NOMO-1 treated with DMSO at 0.1 percent for 48 hours (cell line): ENCODE measurements around the gene GJC1.

ENCODE experiments used
- DNase-seq: peaks from one replicate; lab custom pipeline; 2025; ENCODE audit not compliant: unreplicated experiment; lab: John Stamatoyannopoulos, UW

The GJC1 gene

GRCh38 chr17:44779211-44780025 is 50.7 kb downstream of the GJC1 start:
- peak; percentile 65 for DNase-seq

GRCh38 chr17:44778656-44779210 is 51.4 kb downstream of the GJC1 start:
- DNase-seq: no peak

GRCh38 chr17:44777394-44778348 is 52.4 kb downstream of the GJC1 start:
- DNase-seq: no peak

GRCh38 chr17:44776628-44777393 is 53.3 kb downstream of the GJC1 start:
- no peak for DNase-seq

- DNase-seq: peak; percentile 75
These were observed 54.1 kb downstream of the GJC1 start for GRCh38 chr17:44775838-44776621.

- DNase-seq: peak; percentile 98
These were observed 54.8 kb downstream of the GJC1 start for GRCh38 chr17:44775136-44775837.

GRCh38 chr17:44774271-44775135 is 55.6 kb downstream of the GJC1 start:
- DNase-seq: peak; percentile 68

- no peak for DNase-seq
These were observed 56.9 kb downstream of the GJC1 start for GRCh38 chr17:44773140-44773539.

- DNase-seq: no peak
These were observed 57.6 kb downstream of the GJC1 start for GRCh38 chr17:44772308-44773045.

GRCh38 chr17:44770166-44770925 is 59.7 kb downstream of the GJC1 start:
- DNase-seq: no peak

GRCh38 chr17:44769647-44770084 is 60.4 kb downstream of the GJC1 start:
- no peak for DNase-seq

- no peak for DNase-seq
These were observed 60.9 kb downstream of the GJC1 start for GRCh38 chr17:44769230-44769629.

- peak; percentile 20 for DNase-seq
These were observed 61.5 kb downstream of the GJC1 start for GRCh38 chr17:44768505-44769142.

- peak; percentile 13 for DNase-seq
These were observed 62.6 kb downstream of the GJC1 start for GRCh38 chr17:44767493-44767892.

GRCh38 chr17:44766409-44767038 is 63.6 kb downstream of the GJC1 start:
- no peak for DNase-seq

- DNase-seq: no peak
These were observed 64.1 kb downstream of the GJC1 start for GRCh38 chr17:44765965-44766364.
